Ramos (cell line): Measurements from ENCODE around the gene OGA.

ENCODE experiments used
- in situ Hi-C: fragments of 300-500 bp; cut with MboI; formaldehyde crosslinking; loops from one replicate; pipeline ENCODE4 v1.14.3; 2022; ENCODE audit warnings: low sequenced_read_pairs; ENCODE audit not compliant: unreplicated experiment

Gene OGA

DNA sequence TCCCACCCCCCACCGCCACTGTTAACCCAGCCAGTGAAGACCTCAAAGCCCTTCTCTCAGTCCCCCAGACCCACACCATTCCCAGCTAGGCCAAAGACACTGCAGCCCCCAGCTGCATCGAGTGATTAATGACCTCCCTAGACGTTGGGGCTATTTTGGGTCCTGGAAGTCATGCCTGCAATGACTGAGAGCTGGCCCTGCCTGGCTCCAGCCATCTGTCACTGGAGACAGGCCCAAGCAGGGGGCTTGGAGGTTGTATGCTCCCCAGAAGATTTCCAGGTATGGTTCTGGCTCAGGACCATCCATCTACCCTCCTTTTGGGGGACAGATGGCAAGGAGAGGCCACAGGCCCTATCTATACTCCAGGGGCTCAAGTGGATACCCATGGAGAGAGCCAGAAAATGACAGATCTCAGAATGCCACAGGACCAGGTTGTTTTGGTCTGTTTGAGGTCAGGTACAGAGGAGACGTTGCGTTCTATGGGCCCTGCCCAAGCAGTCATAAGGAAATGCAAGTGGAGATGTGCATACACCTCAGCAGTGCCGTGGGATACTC, 20.2 kb upstream of the OGA start:
- in situ Hi-C loops: loop anchor here (5.0 kb wide), 1 partner anchor 239 kb away; no protein-coding TSS in a partner anchor

DNA sequence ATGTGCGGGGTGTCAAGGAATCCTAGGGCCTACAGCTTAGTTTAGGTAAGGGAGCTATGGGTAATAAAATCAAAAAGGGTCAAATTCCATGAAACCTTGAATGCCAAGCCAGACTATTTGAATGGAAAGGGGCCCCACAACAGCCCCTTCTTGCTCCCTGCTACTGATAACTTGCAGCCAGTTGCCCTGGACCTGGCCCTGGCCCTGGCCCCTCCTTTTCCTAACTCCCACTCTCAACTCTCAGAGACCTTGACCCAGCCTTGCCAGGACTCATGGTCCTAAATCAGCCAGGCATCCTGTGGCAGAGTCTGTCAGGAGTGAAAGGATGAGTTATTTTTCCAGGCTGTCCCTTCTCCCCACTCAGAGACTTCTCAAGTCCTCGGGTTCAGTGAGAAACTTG, 19.5 kb upstream of the OGA start:
- in situ Hi-C loops: loop anchor here (5.0 kb wide), 1 partner anchor 240 kb away; no protein-coding TSS in a partner anchor

DNA sequence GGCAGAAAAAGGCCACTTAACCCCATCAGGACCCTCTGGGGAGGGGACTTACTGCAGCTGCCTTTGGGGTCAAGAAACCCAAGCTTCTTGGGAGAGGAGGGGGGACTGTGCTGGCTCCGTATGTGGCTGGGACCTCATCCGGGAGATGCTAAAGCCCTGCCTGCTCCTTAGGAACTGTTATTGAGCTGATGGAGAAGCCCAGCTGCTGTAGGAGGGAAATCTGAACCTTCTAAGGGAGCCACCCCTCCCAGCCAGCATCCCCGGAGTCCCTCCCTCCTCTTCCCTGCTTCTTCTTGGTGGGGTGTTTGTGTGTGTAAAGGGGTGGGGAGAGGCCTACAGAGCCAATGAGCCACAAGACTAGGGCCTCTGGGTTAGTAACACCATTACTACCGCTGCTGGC, 17.1 kb upstream of the OGA start:
- in situ Hi-C loops: loop anchor here (5.0 kb wide), 1 partner anchor 242 kb away; no protein-coding TSS in a partner anchor

DNA sequence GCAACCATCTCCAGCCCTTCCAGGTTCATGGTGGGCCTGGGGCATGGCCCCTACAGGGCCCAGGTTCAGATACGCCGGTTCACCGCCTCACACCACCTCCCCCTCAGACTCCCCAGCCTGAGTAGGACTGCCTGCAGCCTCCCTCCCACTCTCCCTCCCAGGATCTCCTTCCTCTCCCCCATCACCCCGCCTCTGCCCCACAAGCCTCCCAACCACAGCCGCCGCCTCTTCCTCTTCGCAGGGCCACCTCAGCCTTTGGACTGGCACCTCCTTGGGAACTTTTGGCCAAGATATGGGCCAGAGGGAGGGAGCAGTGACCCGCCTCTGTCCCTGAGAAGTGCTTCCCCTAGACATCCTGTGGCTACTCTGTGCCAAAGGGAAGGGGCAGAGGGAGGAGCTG, 16.1 kb upstream of the OGA start:
- in situ Hi-C loops: no loop called here

DNA sequence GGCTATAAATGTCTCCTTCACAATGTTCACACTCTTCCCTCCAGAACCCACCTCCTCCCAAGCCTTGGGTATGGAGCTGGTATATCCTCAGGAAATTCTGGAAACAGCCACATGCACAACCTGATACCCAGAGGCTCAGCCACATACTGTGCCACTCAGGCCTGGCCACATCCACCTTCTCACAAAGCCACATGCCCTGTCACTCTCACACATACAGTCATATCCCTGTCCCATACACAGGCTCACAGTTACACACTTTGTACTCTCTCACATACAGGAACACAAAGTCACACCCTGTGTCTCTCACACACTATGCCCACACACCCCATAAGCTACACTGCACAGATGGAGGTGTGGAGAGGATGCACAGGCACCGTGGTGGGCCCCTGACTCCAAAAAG, 15.2 kb upstream of the OGA start:
- in situ Hi-C loops: no loop called here

DNA sequence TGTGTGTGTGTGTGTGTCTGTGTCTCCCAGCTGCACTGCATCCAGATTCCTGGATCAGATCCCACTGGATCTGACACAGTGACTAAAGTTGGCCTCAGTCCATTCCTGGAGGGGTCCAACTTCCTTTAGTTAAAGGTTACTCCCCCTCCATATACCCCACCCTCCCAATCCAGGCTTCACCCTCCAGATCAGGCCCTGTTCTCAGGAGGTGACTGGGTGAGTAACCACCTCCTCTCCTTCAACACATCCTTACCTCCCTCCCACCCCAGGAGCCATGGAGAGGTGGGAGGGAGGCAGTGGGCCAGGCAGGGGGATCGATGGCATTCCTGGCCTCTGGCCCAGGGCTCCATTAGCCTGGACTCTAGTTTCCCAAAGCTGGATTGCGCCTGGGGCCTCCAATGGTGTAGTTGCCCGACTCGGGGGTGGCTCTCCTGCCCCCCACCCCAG, 14.1 kb upstream of the OGA start:
- in situ Hi-C loops: no loop called here

DNA sequence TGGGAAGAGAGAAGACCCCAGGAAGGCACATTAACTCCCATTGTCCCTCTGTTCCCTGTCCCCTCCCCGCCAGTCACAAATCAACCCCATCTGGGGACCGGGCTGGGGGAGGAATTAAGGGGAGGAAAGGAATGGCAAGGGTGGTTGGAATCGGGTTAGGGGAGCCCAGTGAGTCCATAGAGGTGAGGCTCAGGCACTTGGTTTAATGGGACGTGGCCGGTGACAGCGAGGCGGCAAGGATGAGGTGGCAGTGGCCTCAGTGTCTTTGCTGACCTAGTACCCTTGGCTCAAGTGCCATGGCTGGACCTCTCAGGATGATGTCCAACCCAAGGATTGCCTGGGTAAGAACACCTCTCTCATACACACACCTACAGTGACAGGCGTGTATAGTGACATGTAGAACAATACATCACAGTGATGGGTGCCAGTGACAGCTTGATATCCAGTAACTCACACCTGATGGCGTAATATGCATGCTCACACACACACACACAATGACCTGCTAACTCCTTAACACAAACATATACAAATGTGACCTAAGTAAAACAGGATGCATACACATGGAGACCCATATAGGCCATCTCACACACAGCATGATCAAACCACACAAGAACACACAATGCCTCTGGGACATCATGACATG, 13.0 kb upstream of the OGA start:
- in situ Hi-C loops: no loop called here

DNA sequence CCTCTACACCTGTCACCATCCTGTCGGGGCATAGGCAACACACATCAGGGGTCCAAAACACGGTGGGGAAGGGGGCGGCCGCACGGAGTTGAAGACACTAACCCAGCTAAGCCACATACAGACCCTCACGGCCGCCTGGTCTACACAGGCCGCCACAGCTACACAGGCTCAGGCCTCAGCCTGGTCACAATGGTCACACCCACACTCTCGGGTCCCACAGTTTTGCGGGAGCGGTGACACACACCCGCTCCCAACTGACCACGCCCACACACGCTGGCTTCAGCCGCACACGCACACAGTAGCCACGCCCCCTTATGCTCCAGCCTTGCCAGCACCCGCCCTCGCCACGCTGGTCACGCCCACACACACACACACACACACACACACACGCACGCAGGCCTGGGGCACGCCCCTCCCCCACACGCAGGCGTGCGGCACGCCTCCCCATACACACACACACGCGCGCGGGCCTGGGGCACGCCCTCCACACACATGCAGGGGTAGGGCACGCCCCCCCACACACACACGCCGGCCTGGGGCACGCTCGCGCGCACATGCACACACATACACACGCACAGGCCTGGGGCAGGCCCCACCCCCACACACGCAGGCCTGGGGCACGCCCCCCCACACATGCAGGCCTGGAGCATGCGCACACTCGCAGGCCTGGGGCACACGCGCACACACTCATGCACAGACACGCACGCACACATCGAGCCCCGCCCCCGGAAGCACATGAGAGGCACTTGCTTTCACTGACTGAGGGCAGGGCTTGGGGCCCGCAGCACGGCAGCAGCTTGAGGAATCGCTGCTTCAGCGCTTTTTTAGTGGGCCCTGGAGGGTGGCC, 12.3 kb upstream of the OGA start:
- in situ Hi-C loops: no loop called here

DNA sequence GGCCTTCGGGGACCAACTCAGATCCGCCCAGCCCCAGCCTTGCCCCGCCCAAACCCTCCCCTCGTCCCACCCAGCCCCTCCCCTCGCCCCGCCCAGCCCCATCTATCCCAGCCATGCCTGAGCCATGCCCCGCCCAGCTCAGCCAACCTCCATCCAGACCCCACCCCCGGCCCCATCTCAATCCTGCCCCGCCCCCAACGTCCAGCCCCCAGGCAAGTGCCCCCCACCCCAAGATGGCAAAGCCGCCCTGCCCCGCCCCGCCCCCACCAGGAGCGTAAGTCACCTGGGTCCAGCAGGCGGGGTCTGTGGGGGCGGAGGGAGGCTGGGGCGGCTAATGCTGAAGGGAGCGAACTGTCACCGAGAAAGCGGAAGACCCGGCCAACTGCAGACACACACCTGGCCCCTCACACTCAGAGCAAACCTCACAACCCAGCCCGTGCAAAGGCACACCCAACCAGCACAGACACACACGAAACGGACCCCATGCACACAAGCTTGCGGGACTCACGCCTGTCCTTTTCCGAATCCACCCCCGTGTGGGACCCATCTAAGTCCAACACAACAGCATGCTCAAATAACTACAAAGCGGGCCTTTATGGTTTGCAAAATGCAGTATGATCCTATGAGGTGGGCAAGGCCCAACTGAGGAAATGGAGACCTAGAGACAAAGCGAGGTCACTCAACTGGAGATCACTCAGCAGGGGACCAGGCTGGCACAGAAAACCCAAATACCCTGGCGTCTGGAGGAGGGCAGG, 11.5 kb upstream of the OGA start:
- in situ Hi-C loops: loop anchor here (10.0 kb wide), 1 partner anchor 825 kb away; no protein-coding TSS in a partner anchor

DNA sequence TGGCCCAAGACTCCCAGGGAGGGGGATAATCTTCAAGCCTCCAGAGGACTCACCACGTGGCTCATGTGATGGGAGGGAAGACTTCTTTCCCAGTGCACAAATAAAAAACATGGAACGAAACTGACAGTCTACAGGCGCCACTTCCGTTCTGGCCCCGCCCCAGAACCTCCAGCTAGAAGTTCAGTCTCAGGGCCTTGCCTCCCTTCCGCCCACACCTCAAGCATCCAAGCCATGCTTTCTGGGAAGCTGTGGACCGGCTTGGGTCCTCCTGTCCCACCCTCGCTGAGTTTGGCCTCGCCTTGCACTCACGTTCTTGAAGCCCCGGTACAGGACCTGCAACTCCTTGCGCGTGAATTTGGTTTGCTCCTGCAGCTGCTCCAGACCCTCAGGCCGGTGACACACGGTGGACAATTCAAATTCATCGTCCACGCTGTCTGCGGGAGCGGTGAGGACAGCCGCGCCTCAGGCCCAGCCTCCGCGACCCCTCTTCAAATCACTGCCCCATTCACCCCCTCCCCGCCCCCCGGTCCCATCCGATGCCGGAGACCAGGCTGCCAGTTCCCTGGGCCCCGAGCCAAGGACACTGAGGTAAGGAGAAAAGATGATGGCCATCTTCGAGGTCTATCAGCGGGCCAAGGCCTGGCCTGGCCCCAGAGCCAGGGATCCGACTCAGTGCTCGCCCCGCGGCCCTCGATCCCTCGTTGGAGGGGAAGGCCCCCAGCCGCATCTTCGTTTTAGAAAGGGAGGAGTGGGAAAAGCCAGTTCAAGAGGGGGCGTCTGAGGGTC, 10.7 kb upstream of the OGA start:
- in situ Hi-C loops: loop anchor here (10.0 kb wide), 1 partner anchor 826 kb away; no protein-coding TSS in a partner anchor

DNA sequence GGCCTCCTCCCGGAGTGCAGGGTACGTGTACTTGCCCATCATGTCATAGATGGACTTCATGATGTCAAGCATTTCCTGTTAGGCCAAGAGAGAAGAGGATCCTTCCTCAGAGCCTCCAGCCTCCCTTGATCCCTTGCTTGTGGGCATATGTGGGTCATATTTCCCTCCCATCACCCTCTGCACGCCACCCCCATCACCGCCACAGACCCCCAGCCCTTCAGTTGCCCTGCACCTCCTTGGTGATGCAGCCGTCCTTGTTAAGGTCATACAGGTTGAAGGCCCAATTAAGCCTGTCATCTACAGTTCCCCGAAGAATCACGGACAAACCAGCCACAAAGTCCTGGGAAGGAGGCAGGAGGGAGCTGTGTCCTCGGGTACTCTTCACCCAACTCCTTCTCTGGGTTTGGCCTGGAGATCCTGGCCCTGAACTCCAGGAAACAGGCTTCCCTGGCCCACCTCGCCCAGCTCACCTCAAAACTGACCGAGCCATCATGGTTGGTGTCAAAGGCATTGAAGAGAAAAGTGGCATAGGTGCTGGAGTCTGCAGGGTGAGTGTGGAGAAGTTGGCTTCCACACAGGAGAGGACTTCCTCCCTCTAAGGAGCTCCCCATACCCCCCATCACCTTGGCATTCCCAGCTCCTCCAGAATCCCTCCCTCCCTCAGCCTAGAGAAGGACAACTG, 9.8 kb upstream of the OGA start:
- in situ Hi-C loops: loop anchor here (10.0 kb wide), 1 partner anchor 827 kb away; no protein-coding TSS in a partner anchor

DNA sequence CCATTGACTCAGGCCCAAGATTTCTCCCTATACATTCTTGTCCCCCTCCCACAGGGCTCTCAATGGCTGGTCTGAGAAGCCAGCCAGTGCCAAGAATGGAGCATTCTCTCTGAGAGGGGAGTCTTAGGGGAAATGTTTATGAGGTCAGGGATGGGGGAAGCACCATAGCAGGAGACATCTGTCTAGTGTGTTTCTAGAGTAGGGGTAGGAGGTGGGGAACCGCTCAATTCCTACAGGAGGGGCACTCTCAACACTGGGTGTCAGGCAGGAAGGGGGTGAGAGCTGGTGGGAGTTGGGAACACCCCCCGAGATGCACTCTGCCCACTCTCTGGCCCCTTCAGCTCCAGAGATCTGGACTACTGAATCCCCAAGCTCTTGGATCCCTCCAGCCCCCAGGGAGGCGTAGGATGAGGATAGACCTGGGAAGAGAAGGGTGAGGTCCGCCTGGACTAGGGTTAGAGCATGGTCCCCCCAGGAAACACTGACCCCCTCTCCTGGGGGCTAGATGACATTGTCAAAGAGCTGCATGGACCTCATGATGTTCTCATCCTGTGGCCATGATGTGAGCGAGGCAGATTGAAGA, 8.7 kb upstream of the OGA start:
- in situ Hi-C loops: loop anchor here (10.0 kb wide), 1 partner anchor 828 kb away; no protein-coding TSS in a partner anchor

DNA sequence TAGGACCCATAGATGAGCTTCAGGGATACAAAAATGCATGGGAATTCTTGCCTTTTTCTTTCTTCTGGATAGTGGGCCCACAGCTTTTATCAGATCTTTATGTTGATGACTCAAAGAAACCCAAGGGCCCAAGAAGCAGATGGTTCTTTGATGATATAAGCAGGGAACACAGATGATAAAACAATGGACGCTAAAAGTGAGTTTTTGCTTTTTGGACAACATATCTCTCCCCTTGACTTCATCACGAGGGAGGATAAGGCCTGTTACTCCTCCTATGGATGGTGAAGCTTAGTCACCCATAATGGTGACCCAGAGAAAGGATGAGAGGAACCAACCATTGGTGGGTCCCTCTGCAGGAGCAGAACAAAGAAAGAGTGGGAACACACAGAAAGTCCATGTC, 6.5 kb upstream of the OGA start:
- in situ Hi-C loops: loop anchor here (10.0 kb wide), 1 partner anchor 830 kb away; no protein-coding TSS in a partner anchor

DNA sequence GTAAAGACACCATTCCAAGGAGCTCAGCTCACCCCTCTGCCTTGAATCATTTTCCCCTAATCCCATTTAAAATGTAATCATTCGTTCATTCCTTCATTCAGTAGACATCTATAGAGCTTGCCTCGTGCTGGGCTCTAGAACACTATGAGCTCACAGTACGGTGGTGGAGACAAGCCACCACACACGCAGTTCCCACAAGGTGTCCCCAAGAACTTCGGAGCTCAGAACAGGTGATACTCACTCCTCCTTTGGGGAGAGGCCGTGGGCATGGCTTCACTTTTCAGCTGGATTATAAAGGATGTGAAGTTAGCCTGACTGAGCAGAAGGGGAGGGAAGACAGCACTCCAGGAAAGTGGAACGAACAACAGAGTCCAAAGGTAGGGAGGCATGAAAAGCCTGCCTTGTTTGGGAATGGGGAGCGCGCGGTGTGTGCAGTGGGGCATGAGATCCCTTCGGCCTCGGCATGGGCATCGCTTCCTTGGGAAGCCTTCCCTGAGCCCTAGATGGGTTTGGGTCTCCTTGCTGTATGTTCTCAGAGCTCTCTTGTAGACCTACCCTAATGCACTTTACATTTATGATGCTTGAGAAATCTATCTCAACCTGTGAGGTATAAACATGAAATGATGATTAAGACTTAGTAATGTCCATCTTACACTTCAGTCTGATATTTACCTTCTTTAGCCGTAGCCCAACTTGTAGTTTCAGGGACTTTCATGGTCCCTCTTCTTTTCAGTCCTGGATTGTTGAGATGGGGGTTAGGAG, 809 bp upstream of the OGA start:
- in situ Hi-C loops: no loop called here

DNA sequence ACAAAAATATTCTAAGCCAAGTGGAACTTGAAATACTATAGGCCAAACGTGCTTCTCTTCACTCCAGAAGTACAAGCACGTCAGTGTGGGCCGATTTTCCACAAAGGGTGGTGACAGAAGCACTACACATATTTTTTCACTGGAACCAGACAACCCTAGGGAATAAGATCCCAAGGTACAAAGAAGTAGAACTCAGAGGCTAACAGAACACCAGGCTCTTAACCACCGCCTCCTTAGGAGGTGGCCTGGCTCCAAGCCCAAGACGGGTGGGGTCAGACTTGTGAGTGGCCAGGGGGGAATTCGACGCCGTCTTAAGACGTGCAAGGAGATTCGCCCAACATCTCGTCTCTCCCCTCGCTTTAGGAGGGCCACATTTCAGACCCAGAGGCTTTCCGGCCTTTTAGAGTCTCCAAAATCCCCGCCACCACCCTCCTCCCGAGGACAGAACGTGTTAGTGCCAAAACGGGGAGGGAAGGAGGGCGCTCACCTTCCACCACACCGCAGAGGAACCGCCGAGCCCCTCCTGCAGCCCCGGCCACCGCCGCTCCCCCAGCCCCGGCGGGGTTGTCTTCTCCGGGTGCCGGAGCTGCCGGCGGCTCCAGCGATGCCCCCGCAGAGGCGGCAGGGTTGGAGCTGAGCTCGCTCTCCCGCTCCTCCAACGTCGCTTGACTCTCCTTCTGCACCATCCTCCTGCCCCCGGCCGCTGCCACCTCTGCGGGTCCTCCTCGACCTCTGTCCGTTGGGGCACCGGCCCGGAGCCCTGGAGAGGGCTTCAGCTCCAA, 716 bp downstream of the OGA start:
- in situ Hi-C loops: no loop called here

DNA sequence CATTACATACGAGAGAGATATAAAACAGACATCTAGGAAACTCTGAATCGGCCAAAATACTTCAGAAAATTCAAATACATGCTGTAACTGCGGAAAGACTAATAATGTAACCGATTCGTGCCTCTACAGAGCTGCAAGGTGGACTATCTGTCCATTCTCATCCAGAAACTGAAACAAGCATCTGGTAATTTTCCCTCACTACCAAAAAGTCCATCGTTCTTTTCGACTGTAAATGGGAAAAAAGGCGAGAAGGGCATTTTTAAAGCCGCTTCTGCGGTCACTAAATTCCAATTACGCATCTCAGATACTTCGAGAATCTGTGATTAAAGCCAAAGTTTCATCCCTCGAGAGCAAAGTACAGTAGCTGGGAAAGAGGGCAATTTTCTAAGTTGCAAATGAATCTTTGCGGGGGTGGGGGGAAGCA, 1.3 kb downstream of the OGA start:
- in situ Hi-C loops: no loop called here

DNA sequence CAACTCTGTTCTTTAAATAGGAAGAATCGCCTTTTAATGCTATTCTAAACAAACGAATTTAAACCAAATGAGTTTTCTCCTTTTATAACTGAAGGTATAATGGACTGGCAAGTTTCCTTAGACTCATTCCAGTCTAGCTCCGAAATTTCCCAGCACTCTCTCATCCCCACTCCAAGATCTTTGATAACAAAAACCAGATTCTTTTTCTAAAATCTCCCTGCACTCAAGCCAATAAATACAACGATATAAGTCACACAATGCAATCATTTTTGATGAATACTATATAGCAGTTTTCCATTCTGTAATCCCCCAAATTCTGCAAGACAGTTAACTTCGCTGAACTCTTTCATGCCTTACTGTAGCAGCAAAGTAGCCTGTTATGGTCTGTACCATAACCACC, 1.9 kb downstream of the OGA start:
- in situ Hi-C loops: no loop called here
